Lower lobe of right lung (tissue), 2 donors: ENCODE results near the gene ZNF483. TPM values are rescaled to one million over a fixed set of nuclear protein-coding genes. Genes with fewer than 3 reads are reported as not detected.
"Not testable (repeated sequence)": the region's sequence is repeated elsewhere in the genome, so short reads cannot be mapped to it uniquely, and the experiment has no call there.

ENCODE experiments used
- ATAC-seq, 2 donors: fragments of 200-7000 bp; cut with Tn5 transposase; one replicate each; pipeline ENCODE4 v1.9.1; 2020 to 2022; ENCODE audit warnings: mild to moderate bottlenecking in 2 of 2, moderate library complexity in 2 of 2
- DNase-seq: peaks from one replicate; pipeline ENCODE4 v3.0.0-alpha.2; 2020
- H3K27ac ChIP-seq: fragments of 200-600 bp; one replicate; pipeline ENCODE4 v1.8.0; 2022
- H3K27me3 ChIP-seq: fragments of 200-600 bp; one replicate; pipeline ENCODE4 v1.8.0; 2022; ENCODE audit warnings: low read depth
- H3K36me3 ChIP-seq: fragments of 200-600 bp; one replicate; pipeline ENCODE4 v1.8.0; 2022; ENCODE audit warnings: mild to moderate bottlenecking
- H3K4me1 ChIP-seq: fragments of 200-600 bp; one replicate; pipeline ENCODE4 v1.8.0; 2022
- H3K4me3 ChIP-seq: fragments of 200-600 bp; one replicate; pipeline ENCODE4 v1.8.0; 2022; ENCODE audit warnings: mild to moderate bottlenecking
- H3K9me3 ChIP-seq: fragments of 200-600 bp; one replicate; pipeline ENCODE4 v1.8.0; 2022
- CTCF ChIP-seq: fragments of 200-600 bp; IDR thresholded peaks from one replicate; pipeline ENCODE4 v1.8.0; 2022; ENCODE audit warnings: antibody characterized with exemption, mild to moderate bottlenecking
- intact Hi-C: fragments of 100-400 bp; cut with DNase I; formaldehyde crosslinking; loops from one replicate; pipeline ENCODE4 v1.11.0; 2022
- total RNA-seq: library from RNA; stranded (reverse); fragmentation: NEBNext Ultra II Directional; extraction: Animal tissue kit (Norgen Biotek cat#: 25700); gene quantifications from one replicate; pipeline ENCODE4 v1.2.1, GENCODE V29; 2021
- donor health status: DM: no; HTN: yes; CAD: no; lungs with severe emphysema.

ZNF483 gene
- total RNA-seq, 1 donor from 2014 or later = 5.1 TPM

- no peak for TF ChIP-seq CTCF
- intact Hi-C loops = no loop called here
- no peaks in the 10 kb centered on the region for H3K27me3 ChIP-seq
- peak in 1 of 2 donors; percentile 27 for ATAC-seq
- no peak overlapping the region for H3K4me3 ChIP-seq
- peaks cover 21% of the 10 kb centered on the region for H3K36me3 ChIP-seq
- H3K9me3 ChIP-seq = peaks cover 20% of the 10 kb centered on the region
- H3K4me1 ChIP-seq = no peaks in the 10 kb centered on the region
- H3K27ac ChIP-seq = no peak overlapping the region
- DNase-seq = no peak
Observed at GRCh38 chr9:111559000-111559610, 34.1 kb downstream of the ZNF483 start.

- TF ChIP-seq CTCF = no peak
- ATAC-seq = no peak
- H3K27me3 ChIP-seq = no peaks in the 10 kb centered on the region
- H3K9me3 ChIP-seq = peaks cover 3% of the 10 kb centered on the region
- no peak for DNase-seq
- H3K27ac ChIP-seq = no peak overlapping the region
- intact Hi-C loops = no loop called here
- H3K4me3 ChIP-seq = no peak overlapping the region
- peaks cover 42% of the 10 kb centered on the region for H3K36me3 ChIP-seq
- H3K4me1 ChIP-seq = no peaks in the 10 kb centered on the region
Observed at GRCh38 chr9:111561165-111561719, 36.3 kb downstream of the ZNF483 start.

DNA sequence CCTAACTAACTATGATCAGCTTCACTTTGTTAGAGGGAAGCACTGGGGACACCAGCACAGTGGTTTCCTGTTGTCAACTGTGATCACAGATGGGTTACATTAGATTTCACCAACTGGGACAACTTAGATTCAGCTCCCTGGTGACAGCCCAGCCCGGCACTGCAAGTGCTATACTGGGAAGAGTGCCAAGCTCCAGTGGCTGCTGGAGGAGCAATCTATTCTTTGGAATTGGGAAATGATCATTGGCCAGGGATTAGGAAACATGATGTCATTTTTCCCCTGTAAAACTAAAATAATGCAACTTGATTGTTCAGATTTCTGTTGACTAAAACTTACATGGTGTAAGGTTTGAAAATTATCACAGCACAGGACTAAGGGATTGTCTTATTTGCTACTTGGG is 41.3 kb downstream of the ZNF483 start:
- TF ChIP-seq CTCF = no peak
- peaks cover 24% of the 10 kb centered on the region for H3K9me3 ChIP-seq
- DNase-seq (no peak), ATAC-seq (no peak)
- intact Hi-C loops = no loop called here
- H3K4me1 ChIP-seq = no peaks in the 10 kb centered on the region
- peaks cover 92% of the 10 kb centered on the region for H3K36me3 ChIP-seq
- H3K27me3 ChIP-seq = no peaks in the 10 kb centered on the region
- no peak overlapping the region for H3K4me3 ChIP-seq
- no peak overlapping the region for H3K27ac ChIP-seq

- ATAC-seq, H3K27ac ChIP-seq, H3K4me3 ChIP-seq, H3K27me3 ChIP-seq, intact Hi-C loops, H3K4me1 ChIP-seq, DNase-seq: not testable (repeated sequence)
- Histone ChIP-seq H3K36me3 (peaks cover 100% of the 10 kb centered on the region), H3K9me3 (peaks cover 24% of the 10 kb centered on the region)
Observed at GRCh38 chr9:111568127-111568526, 43.1 kb downstream of the ZNF483 start.

DNA sequence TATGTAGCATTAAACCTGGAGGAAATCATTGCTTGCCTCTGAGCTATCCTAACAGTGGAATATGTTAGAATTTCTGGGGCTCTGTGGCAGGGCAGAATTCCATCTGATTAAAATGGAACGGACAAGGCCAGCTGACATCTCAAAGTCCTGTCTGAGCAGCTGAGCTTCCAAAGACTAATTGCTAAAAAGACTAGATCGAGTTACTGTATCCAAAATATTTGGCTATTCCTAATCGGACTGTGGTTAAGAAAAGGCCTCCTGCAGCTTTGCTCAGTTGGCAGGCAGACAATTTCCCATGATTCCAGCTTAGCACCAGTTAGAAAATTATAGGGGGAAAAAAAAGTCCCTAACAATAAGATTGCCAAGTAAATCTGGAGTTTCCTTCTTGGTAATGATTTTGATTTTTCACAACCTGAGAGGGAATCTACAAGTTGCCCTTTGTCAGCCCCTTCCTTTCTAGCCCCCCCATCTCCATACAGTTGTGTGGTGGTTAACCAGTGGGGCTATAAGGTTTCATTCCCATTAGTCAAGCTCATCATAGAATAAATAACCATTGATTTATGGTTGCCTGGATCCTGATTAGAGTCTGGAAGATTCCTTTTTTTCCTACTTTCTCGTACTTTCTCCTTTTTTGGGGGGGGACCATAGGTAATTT is 48.1 kb downstream of the ZNF483 start:
- ATAC-seq = no peak
- Histone ChIP-seq H3K36me3 (peaks cover 99% of the 10 kb centered on the region), H3K4me3 (no peak overlapping the region), H3K4me1 (no peaks in the 10 kb centered on the region), H3K9me3 (peaks cover 14% of the 10 kb centered on the region), H3K27me3 (no peaks in the 10 kb centered on the region), H3K27ac (no peak overlapping the region)
- intact Hi-C loops = no loop called here
- DNase-seq = no peak
- no peak for TF ChIP-seq CTCF

- intact Hi-C loops = no loop called here
- no peak overlapping the region for H3K27ac ChIP-seq
- no peak overlapping the region for H3K4me3 ChIP-seq
- H3K36me3 ChIP-seq = peaks cover 82% of the 10 kb centered on the region
- DNase-seq = no peak
- no peaks in the 10 kb centered on the region for H3K9me3 ChIP-seq
- no peaks in the 10 kb centered on the region for H3K27me3 ChIP-seq
- ATAC-seq = no peak
- H3K4me1 ChIP-seq = no peaks in the 10 kb centered on the region
- TF ChIP-seq CTCF = no peak
Observed at GRCh38 chr9:111582888-111583287, 57.9 kb downstream of the ZNF483 start.
